ENCODE results near the gene ZNF100. TPM values are rescaled to one million over a fixed set of nuclear protein-coding genes. Genes with fewer than 3 reads are reported as not detected.
"Not testable (repeated sequence)": the region's sequence is repeated elsewhere in the genome, so short reads cannot be mapped to it uniquely, and the experiment has no call there.

Gene ZNF100
- total RNA-seq, 1 experiment from 2014 or later: 12.1 TPM

DNA sequence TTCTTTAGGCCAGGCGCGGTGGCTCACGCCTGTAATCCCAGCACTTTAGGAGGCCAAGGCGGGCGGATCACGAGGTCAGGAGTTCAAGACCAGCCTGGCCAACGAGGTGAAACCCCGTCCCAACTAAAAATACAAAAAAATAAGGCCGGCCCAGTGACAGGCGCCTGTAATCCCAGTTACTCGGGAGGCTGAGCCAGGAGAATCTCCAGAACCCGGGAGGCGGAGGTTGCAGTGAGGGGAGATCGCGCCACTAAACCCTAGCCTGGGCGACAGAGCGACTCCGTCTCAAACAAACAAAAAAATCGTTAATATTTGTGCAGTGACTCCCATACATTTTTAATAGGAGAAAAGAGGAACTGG lies 694 bp downstream of the ZNF100 start:
- DNase-seq (ENCODE audit: low read depth, low spot score); CTCF ChIA-PET; H3K27me3 ChIP-seq (ENCODE audit: control insufficient read depth, insufficient read depth, low read length); ATAC-seq; H3K36me3 ChIP-seq (ENCODE audit: control insufficient read depth, insufficient read depth, low read length); intact Hi-C loops (cut with micrococcal nuclease; ENCODE audit: unreplicated experiment); H3K4me1 ChIP-seq (ENCODE audit: control insufficient read depth, insufficient read depth, low read length); H3K9me3 ChIP-seq (ENCODE audit: control insufficient read depth, insufficient read depth, low read depth, low read length); in situ Hi-C loops (cut with HindIII; ENCODE audit: low pct_unique_long_range_greater_than_20kb, low sequenced_read_pairs); BruUV-seq (replicated peaks): not testable (repeated sequence)
- H3K4me3 ChIP-seq (ENCODE audit: low read depth in 2 of 2, low read length in 2 of 2): peak overlapping the region; percentile 89 to 92
- peak overlapping the region; percentile 87 for H3K27ac ChIP-seq (ENCODE audit: low read length)
- POLR2A ChIA-PET: interaction anchor here (0.5 to 1.2 kb wide), 3 partner anchors 16 to 85 kb away, joined by 3 to 13 read pairs (median 3); no protein-coding TSS in a partner anchor

DNA sequence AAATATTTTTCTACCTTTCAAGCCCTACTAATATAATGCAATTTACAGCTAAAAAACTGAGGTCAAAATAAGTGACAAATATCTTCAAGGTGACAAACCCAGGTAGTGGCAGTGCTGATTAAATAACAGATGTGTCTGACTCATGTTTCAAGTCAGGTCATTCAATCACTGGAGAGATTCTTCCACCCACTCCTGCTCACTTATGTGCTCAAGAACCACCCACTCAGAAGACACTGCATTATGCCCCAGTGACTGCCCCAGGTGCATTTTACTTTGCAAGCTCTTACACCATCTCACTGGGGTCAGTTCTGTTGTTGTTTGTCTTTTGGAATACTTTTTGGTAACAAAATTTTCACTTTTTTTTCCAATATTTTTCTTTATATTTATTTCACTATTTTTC lies 2.2 kb downstream of the ZNF100 start:
- Histone ChIP-seq H3K9me3 (ENCODE audit: control insufficient read depth, insufficient read depth, low read depth, low read length) (no peaks in the 10 kb centered on the region), H3K27ac (ENCODE audit: low read length) (no peak overlapping the region), H3K27me3 (ENCODE audit: control insufficient read depth, insufficient read depth, low read length) (no peaks in the 10 kb centered on the region), H3K4me3 (ENCODE audit: low read depth in 2 of 2, low read length in 2 of 2) (no peak overlapping the region), H3K4me1 (ENCODE audit: control insufficient read depth, insufficient read depth, low read length) (no peaks in the 10 kb centered on the region; the same call in 1 of the 2 replicates), H3K36me3 (ENCODE audit: control insufficient read depth, insufficient read depth, low read length) (peaks cover 11% of the 10 kb centered on the region)
- ChIA-PET POLR2A (no interaction called here), CTCF (no interaction called here)
- no TSS peak for BruUV-seq (replicated peaks)
- DNase-seq (ENCODE audit: low read depth, low spot score) (no peak), ATAC-seq (no peak)
- in situ Hi-C loops (cut with HindIII; ENCODE audit: low pct_unique_long_range_greater_than_20kb, low sequenced_read_pairs): no loop called here
- intact Hi-C loops (cut with micrococcal nuclease; ENCODE audit: unreplicated experiment): no loop called here
- TF ChIP-seq SIN3A (IDR thresholded peaks at IDR 0.05; ENCODE audit: borderline replicate concordance, insufficient read depth, low read depth, low read length) (no peak), TCF7L2 (IDR thresholded peaks at IDR 0.05; ENCODE audit: low read depth, low read length) (no peak), POLR2AphosphoS5 (IDR thresholded peaks at IDR 0.05; ENCODE audit: low read depth, low read length) (no peak)
- TF ChIP-seq, protein P1, sequence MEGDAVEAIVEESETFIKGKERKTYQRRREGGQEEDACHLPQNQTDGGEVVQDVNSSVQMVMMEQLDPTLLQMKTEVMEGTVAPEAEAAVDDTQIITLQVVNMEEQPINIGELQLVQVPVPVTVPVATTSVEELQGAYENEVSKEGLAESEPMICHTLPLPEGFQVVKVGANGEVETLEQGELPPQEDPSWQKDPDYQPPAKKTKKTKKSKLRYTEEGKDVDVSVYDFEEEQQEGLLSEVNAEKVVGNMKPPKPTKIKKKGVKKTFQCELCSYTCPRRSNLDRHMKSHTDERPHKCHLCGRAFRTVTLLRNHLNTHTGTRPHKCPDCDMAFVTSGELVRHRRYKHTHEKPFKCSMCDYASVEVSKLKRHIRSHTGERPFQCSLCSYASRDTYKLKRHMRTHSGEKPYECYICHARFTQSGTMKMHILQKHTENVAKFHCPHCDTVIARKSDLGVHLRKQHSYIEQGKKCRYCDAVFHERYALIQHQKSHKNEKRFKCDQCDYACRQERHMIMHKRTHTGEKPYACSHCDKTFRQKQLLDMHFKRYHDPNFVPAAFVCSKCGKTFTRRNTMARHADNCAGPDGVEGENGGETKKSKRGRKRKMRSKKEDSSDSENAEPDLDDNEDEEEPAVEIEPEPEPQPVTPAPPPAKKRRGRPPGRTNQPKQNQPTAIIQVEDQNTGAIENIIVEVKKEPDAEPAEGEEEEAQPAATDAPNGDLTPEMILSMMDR (IDR thresholded peaks at IDR 0.05): no peak
- TF ChIP-seq, protein P2, sequence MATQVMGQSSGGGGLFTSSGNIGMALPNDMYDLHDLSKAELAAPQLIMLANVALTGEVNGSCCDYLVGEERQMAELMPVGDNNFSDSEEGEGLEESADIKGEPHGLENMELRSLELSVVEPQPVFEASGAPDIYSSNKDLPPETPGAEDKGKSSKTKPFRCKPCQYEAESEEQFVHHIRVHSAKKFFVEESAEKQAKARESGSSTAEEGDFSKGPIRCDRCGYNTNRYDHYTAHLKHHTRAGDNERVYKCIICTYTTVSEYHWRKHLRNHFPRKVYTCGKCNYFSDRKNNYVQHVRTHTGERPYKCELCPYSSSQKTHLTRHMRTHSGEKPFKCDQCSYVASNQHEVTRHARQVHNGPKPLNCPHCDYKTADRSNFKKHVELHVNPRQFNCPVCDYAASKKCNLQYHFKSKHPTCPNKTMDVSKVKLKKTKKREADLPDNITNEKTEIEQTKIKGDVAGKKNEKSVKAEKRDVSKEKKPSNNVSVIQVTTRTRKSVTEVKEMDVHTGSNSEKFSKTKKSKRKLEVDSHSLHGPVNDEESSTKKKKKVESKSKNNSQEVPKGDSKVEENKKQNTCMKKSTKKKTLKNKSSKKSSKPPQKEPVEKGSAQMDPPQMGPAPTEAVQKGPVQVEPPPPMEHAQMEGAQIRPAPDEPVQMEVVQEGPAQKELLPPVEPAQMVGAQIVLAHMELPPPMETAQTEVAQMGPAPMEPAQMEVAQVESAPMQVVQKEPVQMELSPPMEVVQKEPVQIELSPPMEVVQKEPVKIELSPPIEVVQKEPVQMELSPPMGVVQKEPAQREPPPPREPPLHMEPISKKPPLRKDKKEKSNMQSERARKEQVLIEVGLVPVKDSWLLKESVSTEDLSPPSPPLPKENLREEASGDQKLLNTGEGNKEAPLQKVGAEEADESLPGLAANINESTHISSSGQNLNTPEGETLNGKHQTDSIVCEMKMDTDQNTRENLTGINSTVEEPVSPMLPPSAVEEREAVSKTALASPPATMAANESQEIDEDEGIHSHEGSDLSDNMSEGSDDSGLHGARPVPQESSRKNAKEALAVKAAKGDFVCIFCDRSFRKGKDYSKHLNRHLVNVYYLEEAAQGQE (IDR thresholded peaks at IDR 0.05; ENCODE audit: insufficient read depth in 1 of 2, low read depth in 2 of 2, low read length in 1 of 2): no peak

DNA sequence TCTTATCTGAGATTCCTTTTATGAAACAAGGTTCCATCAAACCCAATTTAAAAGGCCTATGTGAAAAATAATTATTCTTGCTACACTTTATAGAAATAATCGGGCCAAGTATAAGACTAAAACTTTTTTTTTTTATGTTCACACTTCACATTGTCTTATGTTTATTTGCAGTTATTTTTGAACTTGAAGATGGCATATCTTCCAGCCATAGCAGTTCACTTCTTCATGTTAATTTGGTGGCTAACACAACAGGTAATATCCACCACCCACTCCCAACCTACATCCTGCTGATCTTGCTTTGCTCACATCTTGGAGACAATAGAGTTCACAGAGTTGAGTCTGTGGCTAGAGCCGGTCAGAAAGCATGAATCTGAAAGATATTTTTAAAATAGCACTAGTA lies 5.8 kb downstream of the ZNF100 start:
- H3K27me3 ChIP-seq (ENCODE audit: control insufficient read depth, insufficient read depth, low read length); ATAC-seq; BruUV-seq (replicated peaks); H3K9me3 ChIP-seq (ENCODE audit: control insufficient read depth, insufficient read depth, low read depth, low read length); H3K36me3 ChIP-seq (ENCODE audit: control insufficient read depth, insufficient read depth, low read length); intact Hi-C loops (cut with micrococcal nuclease; ENCODE audit: unreplicated experiment); H3K4me1 ChIP-seq (ENCODE audit: control insufficient read depth, insufficient read depth, low read length); DNase-seq (ENCODE audit: low read depth, low spot score); in situ Hi-C loops (cut with HindIII; ENCODE audit: low pct_unique_long_range_greater_than_20kb, low sequenced_read_pairs); CTCF ChIA-PET; POLR2A ChIA-PET; H3K4me3 ChIP-seq (ENCODE audit: low read depth in 2 of 2, low read length in 2 of 2); H3K27ac ChIP-seq (ENCODE audit: low read length): not testable (repeated sequence)
